Ishikawa (cell line): ENCODE measurements around the gene EDARADD.

Experiments used
- CEBPB ChIP-seq: IDR thresholded peaks from 2 replicates; pipeline ENCODE4 v1.6.1; 2012
- CREB1 ChIP-seq: IDR thresholded peaks from 2 replicates; pipeline ENCODE4 v1.6.1; 2012; ENCODE audit warnings: low read depth
- EGR1 ChIP-seq: IDR thresholded peaks from 2 replicates; pipeline ENCODE4 v1.6.1; 2012
- FOXM1 ChIP-seq: IDR thresholded peaks from 2 replicates; pipeline ENCODE4 v1.6.1; 2012; ENCODE audit warnings: low read depth, borderline replicate concordance
- NFIC ChIP-seq: IDR thresholded peaks from 2 replicates; pipeline ENCODE4 v1.6.1; 2012
- RAD21 ChIP-seq: IDR thresholded peaks from 2 replicates; pipeline ENCODE4 v1.6.1; 2012; ENCODE audit warnings: low read depth
- TAF1 ChIP-seq: IDR thresholded peaks from 2 replicates; pipeline ENCODE4 v1.6.1; 2012; ENCODE audit warnings: low read depth, mild to moderate bottlenecking
- TEAD4 ChIP-seq: IDR thresholded peaks from 2 replicates; pipeline ENCODE4 v1.6.1; 2012
- YY1 ChIP-seq: IDR thresholded peaks from 2 replicates; pipeline ENCODE4 v1.6.1; 2012; ENCODE audit warnings: low read depth
- ZBTB7A ChIP-seq: IDR thresholded peaks from 2 replicates; pipeline ENCODE4 v1.6.1; 2012; ENCODE audit warnings: low read depth
- TF ChIP-seq, protein P1 (sequence below): IDR thresholded peaks from 2 replicates; pipeline ENCODE4 v1.6.1; 2012
- TF ChIP-seq, protein P2 (sequence below): IDR thresholded peaks from 2 replicates; pipeline ENCODE4 v1.6.1; 2012; ENCODE audit warnings: low read depth, mild to moderate bottlenecking

DNA sequence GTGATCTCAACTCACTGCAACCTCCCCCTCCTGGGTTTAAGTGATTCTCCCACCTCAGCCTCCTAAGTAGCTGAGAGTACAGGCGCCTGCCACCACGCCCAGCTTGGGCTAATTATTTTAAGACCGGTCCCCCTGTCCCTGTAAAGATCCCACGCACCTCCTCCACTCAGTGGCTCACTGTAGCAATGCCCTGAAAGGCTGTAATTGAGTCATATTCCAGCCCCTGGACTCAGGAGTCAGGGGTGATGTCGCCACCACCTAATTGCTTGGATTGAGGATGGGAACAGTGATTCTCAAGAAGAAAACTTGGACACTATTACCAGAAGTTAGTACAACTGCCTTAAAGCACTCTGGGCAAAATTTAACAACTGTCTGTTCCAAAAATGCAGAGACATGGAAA lies 3.1 kb upstream of the EDARADD start:
- TF ChIP-seq, protein P1, sequence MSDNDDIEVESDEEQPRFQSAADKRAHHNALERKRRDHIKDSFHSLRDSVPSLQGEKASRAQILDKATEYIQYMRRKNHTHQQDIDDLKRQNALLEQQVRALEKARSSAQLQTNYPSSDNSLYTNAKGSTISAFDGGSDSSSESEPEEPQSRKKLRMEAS = no peak
- TF ChIP-seq TAF1 (no peak), YY1 (no peak), FOXM1 (no peak), EGR1 (no peak), CREB1 (no peak), NFIC (no peak), CEBPB (no peak), TEAD4 (no peak), RAD21 (no peak), ZBTB7A (no peak)
- TF ChIP-seq, protein P2, sequence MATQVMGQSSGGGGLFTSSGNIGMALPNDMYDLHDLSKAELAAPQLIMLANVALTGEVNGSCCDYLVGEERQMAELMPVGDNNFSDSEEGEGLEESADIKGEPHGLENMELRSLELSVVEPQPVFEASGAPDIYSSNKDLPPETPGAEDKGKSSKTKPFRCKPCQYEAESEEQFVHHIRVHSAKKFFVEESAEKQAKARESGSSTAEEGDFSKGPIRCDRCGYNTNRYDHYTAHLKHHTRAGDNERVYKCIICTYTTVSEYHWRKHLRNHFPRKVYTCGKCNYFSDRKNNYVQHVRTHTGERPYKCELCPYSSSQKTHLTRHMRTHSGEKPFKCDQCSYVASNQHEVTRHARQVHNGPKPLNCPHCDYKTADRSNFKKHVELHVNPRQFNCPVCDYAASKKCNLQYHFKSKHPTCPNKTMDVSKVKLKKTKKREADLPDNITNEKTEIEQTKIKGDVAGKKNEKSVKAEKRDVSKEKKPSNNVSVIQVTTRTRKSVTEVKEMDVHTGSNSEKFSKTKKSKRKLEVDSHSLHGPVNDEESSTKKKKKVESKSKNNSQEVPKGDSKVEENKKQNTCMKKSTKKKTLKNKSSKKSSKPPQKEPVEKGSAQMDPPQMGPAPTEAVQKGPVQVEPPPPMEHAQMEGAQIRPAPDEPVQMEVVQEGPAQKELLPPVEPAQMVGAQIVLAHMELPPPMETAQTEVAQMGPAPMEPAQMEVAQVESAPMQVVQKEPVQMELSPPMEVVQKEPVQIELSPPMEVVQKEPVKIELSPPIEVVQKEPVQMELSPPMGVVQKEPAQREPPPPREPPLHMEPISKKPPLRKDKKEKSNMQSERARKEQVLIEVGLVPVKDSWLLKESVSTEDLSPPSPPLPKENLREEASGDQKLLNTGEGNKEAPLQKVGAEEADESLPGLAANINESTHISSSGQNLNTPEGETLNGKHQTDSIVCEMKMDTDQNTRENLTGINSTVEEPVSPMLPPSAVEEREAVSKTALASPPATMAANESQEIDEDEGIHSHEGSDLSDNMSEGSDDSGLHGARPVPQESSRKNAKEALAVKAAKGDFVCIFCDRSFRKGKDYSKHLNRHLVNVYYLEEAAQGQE = no peak
